GM18508 (cell line): ENCODE measurements around the gene SWT1.
"Not testable (repeated sequence)": the region's sequence is repeated elsewhere in the genome, so short reads cannot be mapped to it uniquely, and the experiment has no call there.

Experiments used
- ATAC-seq: cut with Tn5 transposase; IDR thresholded peaks from one replicate; pipeline ENCODE4 v1.9.1; 2021; ENCODE audit warnings: moderate number of reproducible peaks; ENCODE audit not compliant: insufficient read depth, unreplicated experiment

SWT1 gene

GRCh38 chr1:185316163-185317033 is 159.4 kb downstream of the SWT1 start:
- peak; percentile 25 for ATAC-seq

- peak; percentile 67 for ATAC-seq
Observed at GRCh38 chr1:185317034-185317885, 160.3 kb downstream of the SWT1 start, which contains the start of gene IVNS1ABP. TSS of gene IVNS1ABP (minus strand) at chr1:185317243. CDS start at chr1:185309493, 7,750 bp downstream.

GRCh38 chr1:185317886-185318310 is 160.9 kb downstream of the SWT1 start:
- peak; percentile 44 for ATAC-seq

- ATAC-seq: no peak
Observed at GRCh38 chr1:185318431-185319138, 161.6 kb downstream of the SWT1 start.

- ATAC-seq: no peak
Observed at GRCh38 chr1:185319139-185319475, 162.1 kb downstream of the SWT1 start.

GRCh38 chr1:185321104-185321503 is 164.1 kb downstream of the SWT1 start:
- not testable (repeated sequence) for ATAC-seq

GRCh38 chr1:185321653-185322221 is 164.8 kb downstream of the SWT1 start:
- not testable (repeated sequence) for ATAC-seq

GRCh38 chr1:185322636-185323035 is 165.7 kb downstream of the SWT1 start:
- no peak for ATAC-seq

- ATAC-seq: no peak
Observed at GRCh38 chr1:185324118-185324517, 167.2 kb downstream of the SWT1 start.

- ATAC-seq: no peak
Observed at GRCh38 chr1:185325413-185325812, 168.4 kb downstream of the SWT1 start.

GRCh38 chr1:185328255-185328654 is 171.3 kb downstream of the SWT1 start:
- no peak for ATAC-seq

- no peak for ATAC-seq
Observed at GRCh38 chr1:185334182-185334581, 177.2 kb downstream of the SWT1 start.

GRCh38 chr1:185337246-185337645 is 180.3 kb downstream of the SWT1 start:
- ATAC-seq: no peak

- ATAC-seq: peak; percentile 95
Observed at GRCh38 chr1:185338719-185339622, 182.0 kb downstream of the SWT1 start.

- no peak for ATAC-seq
Observed at GRCh38 chr1:185341196-185341781, 184.3 kb downstream of the SWT1 start.
